Measurements from ENCODE around the gene SNED1.

The SNED1 gene

GRCh38 chr2:240988571-240989271 is 9.7 kb upstream of the SNED1 start:
- in situ Hi-C loops (cut with HindIII; ENCODE audit: low pct_ligation_motif_present, low pct_unique_long_range_greater_than_20kb, low sequenced_read_pairs) = no loop called here
- no peak for DNase-seq

DNA sequence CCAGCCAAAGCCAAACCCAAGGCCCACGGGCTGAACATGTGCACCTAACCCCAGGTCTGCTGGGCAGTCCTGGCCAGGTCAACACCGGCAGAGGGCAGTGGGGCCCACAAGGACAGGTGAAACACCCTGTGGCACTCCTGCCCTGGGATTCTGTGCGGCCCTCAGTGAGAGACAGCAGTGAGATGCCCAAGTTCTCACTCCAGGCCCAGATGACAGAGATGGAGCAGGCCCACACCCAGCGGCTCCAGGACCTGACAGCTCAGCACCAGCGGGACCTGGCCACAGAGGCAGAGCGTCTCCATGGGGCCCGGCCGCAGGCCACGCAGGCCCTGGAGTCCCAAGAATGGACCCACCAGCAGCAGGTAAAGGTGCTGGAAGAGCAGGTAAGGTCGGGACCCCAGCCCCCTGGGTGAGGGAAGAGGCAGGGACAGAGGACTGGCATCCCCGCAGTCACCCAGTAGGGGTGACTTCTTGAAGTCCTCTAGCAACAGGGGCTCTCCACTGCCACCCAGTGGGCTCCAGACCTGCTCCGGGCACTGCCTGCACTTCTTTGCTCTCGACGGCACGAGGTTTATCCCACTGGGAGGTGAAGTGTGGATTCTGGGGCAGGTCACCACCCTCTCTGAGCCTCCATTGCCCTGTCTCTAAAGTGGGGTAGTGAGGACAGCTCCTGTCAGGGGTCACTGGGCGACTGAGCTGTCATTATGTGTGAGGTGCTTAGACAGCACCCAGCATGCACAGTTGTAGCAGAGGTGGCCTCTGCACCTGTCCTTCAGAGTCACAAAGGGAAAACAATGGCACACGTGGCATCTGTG is 8.8 kb upstream of the SNED1 start:
- DNase-seq = peak; percentile 56
- in situ Hi-C loops (cut with HindIII; ENCODE audit: low pct_ligation_motif_present, low pct_unique_long_range_greater_than_20kb, low sequenced_read_pairs) = no loop called here

- no peak for DNase-seq
- in situ Hi-C loops (cut with HindIII; ENCODE audit: low pct_ligation_motif_present, low pct_unique_long_range_greater_than_20kb, low sequenced_read_pairs) = no loop called here
Observed at GRCh38 chr2:240990266-240990529, 8.2 kb upstream of the SNED1 start.

DNA sequence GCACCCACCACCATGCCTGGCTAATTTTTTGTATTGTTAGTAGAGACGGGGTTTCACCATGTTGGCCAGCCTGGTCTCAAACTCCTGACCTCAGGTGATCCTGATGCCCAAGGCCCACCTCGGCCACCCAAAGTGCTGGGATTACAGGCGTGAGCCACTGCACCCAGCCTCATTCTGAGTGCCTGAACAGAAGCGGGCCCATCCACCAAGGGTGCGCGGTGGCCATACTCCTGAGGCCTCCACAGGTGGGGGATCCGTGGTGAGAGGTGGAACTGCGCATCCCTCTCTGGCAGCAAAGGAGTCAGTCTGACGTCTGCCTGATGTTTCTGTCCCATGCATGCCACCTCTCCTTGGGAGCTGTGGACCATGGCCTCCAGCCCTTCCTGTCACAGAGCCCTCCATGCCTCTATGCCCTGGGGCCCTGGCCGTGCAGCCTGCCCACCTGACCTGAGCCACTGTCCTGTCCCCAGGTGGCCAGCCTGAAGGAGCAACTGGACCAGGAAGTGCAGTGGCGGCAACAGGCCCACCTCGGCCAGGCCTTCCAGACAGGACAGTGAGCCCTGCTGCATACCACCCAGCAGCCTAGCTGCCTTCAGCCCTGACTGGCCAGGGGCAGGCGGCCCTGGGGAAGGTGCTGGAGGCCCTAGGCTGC is 7.6 kb upstream of the SNED1 start:
- DNase-seq = no peak
- in situ Hi-C loops (cut with HindIII; ENCODE audit: low pct_ligation_motif_present, low pct_unique_long_range_greater_than_20kb, low sequenced_read_pairs) = no loop called here

DNA sequence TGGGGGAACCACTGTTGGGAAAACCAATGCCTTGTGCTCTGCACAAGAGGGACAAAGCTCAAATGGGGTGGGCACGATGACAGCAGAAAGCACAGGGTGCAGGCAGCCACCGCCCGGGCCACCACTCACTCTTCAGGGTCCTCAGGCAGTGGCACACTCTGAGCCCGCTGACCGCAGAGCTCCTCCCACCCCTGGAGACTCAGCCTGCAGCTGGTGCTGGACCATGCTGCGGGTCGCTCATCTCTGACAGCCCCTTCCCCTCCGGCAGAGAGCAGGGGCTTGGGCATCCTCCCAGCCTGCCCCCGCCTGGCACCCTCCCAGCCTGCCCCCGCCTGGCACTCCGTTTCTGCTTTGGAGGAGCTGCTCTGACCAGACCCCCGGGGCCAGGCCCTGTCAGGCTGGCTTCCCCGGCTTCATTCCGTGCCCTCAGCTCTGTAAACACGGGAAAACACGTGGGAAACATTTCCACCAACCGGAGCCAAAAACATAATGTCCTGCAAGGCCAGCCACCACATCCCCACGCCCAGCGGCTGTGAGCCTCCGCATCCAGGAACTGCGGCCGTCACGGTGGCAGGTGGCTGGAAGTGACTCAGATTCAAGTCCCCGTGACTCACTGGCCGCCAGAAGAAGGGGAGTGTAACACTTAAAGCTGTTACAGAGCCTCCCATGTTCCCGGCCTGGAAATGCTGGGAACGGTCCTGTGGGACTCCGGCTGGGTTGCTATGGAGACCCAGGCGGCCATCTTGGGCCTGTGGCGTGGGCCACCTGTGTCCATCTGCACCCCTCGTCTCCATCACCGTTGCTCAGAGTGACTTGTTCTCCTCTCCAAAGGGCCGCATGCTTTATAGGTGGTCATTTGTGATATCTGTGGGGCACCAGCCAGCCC is 6.8 kb upstream of the SNED1 start:
- in situ Hi-C loops (cut with HindIII; ENCODE audit: low pct_ligation_motif_present, low pct_unique_long_range_greater_than_20kb, low sequenced_read_pairs) = no loop called here
- peak; percentile 91 for DNase-seq

DNA sequence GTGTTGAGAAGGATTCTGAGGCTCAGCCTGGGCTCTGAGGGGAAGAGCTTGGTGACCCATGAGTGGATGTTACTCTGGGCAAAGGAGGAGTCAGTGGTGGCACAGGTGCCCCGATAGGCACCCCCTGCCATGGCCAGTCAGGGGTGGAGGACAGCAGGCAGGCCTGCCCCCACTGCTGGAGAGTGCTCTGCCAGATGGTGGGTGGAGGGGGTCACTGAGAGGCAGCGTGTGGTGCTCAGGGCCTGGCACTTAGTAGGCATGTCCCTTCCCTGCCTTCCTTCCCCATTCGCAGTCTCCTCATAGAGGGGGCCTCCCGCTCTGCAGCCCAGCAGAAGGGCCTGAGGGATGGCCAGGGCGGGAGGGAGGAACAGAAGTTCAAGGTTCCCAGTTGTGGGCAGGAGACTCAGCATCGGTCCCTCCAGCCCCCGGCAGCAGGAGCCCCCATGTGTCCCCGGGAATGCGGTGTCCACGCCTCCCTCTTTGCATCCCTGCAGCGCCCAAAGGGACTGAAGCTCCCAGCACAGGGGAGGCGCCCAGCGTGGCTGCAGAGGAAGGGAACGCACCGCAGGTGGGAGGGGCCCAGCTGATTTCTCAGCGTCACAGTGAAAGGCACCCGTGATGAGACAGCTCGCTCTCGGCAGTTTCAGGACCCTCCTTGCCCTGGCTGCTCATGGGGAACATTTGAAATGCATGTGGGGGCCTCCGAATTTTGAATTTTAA is 5.7 kb upstream of the SNED1 start:
- DNase-seq = no peak
- in situ Hi-C loops (cut with HindIII; ENCODE audit: low pct_ligation_motif_present, low pct_unique_long_range_greater_than_20kb, low sequenced_read_pairs) = no loop called here

GRCh38 chr2:240993446-240994170 is 4.8 kb upstream of the SNED1 start:
- DNase-seq = no peak
- in situ Hi-C loops (cut with HindIII; ENCODE audit: low pct_ligation_motif_present, low pct_unique_long_range_greater_than_20kb, low sequenced_read_pairs) = no loop called here

DNA sequence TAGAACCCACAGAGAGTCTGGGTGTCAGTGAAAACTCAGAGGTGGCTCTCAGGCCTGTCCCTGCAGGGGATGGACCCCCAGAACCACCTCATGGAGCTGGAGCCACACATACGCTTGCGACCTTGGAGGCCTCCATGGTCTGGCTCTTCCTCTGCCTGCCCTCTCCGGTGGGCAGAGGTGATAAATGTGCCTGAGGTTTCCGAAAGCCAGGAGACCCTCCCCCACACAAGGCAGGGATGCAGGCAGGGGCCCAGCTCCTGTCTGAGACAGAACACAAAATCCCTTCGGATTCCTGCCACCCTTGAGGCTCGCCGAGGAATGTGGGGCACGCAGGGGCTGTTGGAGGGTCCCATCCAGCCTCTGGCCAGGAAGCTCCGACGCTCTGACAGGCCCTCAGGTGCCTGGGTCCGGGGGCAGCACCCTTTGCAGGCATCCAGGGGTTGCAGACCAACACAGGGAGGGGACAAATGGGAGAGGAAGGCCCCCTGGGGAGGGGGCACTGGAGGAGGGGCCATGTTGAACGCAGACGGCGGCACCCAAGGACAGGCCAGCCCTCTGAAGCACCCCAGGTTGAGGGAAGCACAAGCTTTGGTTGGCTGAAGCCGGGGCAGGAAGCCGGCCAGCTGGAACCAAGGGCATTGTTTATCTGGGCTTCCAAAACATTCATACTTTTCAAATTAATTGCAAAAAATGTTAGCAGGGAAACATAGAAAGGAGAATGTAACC is 4.1 kb upstream of the SNED1 start:
- in situ Hi-C loops (cut with HindIII; ENCODE audit: low pct_ligation_motif_present, low pct_unique_long_range_greater_than_20kb, low sequenced_read_pairs) = no loop called here
- no peak for DNase-seq

DNA sequence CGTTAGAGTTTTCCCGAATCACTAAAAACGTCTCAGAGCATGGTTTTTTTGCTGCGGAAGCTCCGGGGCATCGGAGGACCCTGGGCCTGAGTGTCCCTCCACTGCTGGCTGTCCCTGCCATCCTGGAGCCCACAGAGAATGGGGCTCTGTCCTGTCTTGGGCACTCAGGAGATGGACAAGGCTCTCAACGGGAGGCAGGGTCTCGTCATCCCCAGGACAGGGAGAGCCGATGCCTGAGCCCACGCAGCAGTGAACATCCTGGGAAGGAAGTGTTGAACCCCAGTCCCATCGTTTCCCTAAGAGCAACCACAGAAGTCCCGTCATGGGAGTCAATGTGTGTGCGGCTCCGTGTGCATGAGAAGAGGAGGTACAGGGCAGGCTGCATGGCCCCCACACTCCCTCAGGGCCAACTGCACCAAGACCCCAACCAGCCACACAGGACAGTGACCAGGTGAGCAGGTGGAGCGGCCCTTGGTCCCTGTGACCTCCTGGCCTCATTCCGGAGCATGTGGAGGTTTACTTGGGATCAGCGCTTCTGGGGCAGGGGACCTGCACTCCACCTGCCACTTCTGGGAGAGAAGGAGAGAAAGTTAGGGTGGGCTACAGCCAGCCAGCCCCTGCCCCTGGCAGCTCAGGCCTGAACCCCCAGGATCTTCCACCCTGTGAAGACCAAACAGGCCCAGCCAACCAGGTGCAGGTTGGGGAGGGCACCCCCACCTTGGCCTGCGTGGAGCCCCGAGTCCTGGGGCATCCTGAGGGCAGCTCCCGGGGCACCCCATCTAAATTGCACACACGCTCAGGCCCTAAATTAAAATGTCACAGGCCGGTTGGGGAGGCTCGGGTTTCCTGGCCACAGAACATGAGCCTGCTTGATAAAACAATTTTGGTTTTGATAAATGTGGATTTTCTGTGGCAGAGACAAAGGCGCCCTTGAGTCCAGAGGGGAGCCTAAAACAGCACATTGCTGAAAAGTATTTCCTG is 3.1 kb upstream of the SNED1 start:
- in situ Hi-C loops (cut with HindIII; ENCODE audit: low pct_ligation_motif_present, low pct_unique_long_range_greater_than_20kb, low sequenced_read_pairs) = no loop called here

GRCh38 chr2:240996161-240996833 is 2.1 kb upstream of the SNED1 start:
- in situ Hi-C loops (cut with HindIII; ENCODE audit: low pct_ligation_motif_present, low pct_unique_long_range_greater_than_20kb, low sequenced_read_pairs) = no loop called here
- DNase-seq = no peak

More for the DNA sequence above, 3.1 kb upstream of the SNED1 start:
- DNase-seq = no peak

- DNase-seq = no peak
- in situ Hi-C loops (cut with HindIII; ENCODE audit: low pct_ligation_motif_present, low pct_unique_long_range_greater_than_20kb, low sequenced_read_pairs) = no loop called here
Observed at GRCh38 chr2:240996834-240997140, 1.6 kb upstream of the SNED1 start.

DNA sequence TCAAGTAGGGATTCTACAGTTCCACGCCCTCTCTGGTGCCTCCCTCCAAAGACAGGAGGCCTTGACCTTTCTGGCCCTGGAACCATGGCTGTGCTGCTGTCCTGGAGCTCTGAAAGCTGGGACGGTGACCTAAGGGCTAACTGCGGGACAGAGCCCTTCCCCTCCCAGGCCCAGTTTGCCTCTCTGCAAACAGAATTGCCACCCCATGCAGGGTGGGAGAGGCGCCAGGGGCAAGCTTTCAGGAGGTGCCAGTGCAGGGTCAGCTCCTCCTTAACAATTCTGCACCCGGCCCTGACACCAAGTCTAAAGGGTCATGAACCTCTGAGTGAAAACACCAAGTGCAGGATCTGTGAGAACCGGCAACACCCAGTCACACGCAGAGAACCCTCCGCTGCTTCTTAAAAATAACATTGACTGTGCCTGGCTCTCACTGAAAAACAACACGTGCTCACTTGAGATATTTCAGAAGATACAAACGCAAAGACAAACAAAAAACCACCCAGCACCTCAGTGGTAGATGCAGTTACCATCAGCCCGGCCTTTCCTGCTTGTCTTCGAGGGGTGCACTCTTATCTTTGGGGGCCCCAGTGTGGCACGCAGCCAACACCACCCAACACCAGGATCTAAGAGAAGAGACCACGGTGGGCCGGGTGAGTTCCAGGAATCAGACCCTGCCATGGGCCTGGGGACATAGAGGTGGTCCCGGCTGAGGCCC is 1.1 kb upstream of the SNED1 start:
- DNase-seq = no peak
- in situ Hi-C loops (cut with HindIII; ENCODE audit: low pct_ligation_motif_present, low pct_unique_long_range_greater_than_20kb, low sequenced_read_pairs) = no loop called here

DNA sequence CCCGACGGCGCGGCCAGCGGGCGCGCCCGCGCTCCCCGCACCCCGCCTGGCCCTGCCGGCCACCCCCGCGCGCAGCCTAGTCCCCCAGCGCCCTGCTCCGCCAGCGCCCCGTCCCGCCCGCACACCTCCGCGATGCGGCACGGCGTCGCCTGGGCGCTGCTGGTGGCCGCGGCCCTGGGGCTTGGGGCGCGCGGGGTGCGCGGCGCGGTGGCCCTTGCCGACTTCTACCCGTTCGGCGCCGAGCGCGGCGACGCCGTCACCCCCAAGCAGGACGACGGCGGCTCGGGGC is 232 bp downstream of the SNED1 start:
- DNase-seq = no peak
- in situ Hi-C loops (cut with HindIII; ENCODE audit: low pct_ligation_motif_present, low pct_unique_long_range_greater_than_20kb, low sequenced_read_pairs) = no loop called here

GRCh38 chr2:240998995-240999791 is 775 bp downstream of the SNED1 start:
- in situ Hi-C loops (cut with HindIII; ENCODE audit: low pct_ligation_motif_present, low pct_unique_long_range_greater_than_20kb, low sequenced_read_pairs) = no loop called here
- no peak for DNase-seq

Data from ACHN (cell line).